GM12865 (cell line): ENCODE data around the gene SLC35D1.

Source experiments
- DNase-seq: peaks from one replicate; pipeline ENCODE4 v3.0.0; 2010; ENCODE audit warnings: low read depth
- H3K4me3 ChIP-seq: 2 replicates; pipeline ENCODE4 v1.5.1; 2011; ENCODE audit warnings: mild to moderate bottlenecking, low read depth, low read length, control low read depth
- CTCF ChIP-seq: IDR thresholded peaks from 2 replicates; pipeline ENCODE4 v1.5.1; 2011; ENCODE audit warnings: low read length, control low read depth, low read depth, inconsistent platforms; ENCODE audit not compliant: insufficient read depth; ENCODE audit errors: missing control alignments

SLC35D1 gene

GRCh38 chr1:67053785-67054772 lies at the start of gene SLC35D1:
TSS of gene SLC35D1 (minus strand) at chr1:67054148. CDS start at chr1:67054013, 135 bp downstream.
- peak within 1 kb of the TSS; percentile 96 for H3K4me3 ChIP-seq
- DNase-seq = peak; percentile 91
- no peak for TF ChIP-seq CTCF

- no peak overlapping the region for H3K4me3 ChIP-seq
- DNase-seq = no peak
- TF ChIP-seq CTCF = no peak
Measured at GRCh38 chr1:67103548-67103947, 49.6 kb upstream of the SLC35D1 start.

- H3K4me3 ChIP-seq = no peak overlapping the region
- no peak for DNase-seq
- TF ChIP-seq CTCF = no peak
Measured at GRCh38 chr1:67100833-67101232, 46.9 kb upstream of the SLC35D1 start.

- H3K4me3 ChIP-seq = no peak overlapping the region
- DNase-seq = no peak
- no peak for TF ChIP-seq CTCF
Measured at GRCh38 chr1:67097305-67097704, 43.4 kb upstream of the SLC35D1 start.

- DNase-seq = no peak
- no peak overlapping the region for H3K4me3 ChIP-seq
- no peak for TF ChIP-seq CTCF
Measured at GRCh38 chr1:67094191-67094590, 40.2 kb upstream of the SLC35D1 start.

GRCh38 chr1:67089685-67090208 lies 35.8 kb upstream of the SLC35D1 start:
- no peak for DNase-seq
- no peak overlapping the region for H3K4me3 ChIP-seq
- no peak for TF ChIP-seq CTCF
